Measurements from ENCODE around the gene EI24.

The EI24 gene

GRCh38 chr11:125579811-125580210 is 10.5 kb downstream of the EI24 start:
- DNase-seq (ENCODE audit: low read depth in 3 of 3): no peak

- DNase-seq (ENCODE audit: low read depth in 3 of 3): no peak
Measured at GRCh38 chr11:125583496-125583895, 14.2 kb downstream of the EI24 start.

- DNase-seq (ENCODE audit: low read depth in 3 of 3): no peak
Measured at GRCh38 chr11:125585487-125585886, 16.2 kb downstream of the EI24 start.

GRCh38 chr11:125586623-125587022 is 17.3 kb downstream of the EI24 start:
- DNase-seq (ENCODE audit: low read depth in 3 of 3): no peak

GRCh38 chr11:125587480-125587879 is 18.2 kb downstream of the EI24 start:
- no peak for DNase-seq (ENCODE audit: low read depth in 3 of 3)

- no peak for DNase-seq (ENCODE audit: low read depth in 3 of 3)
Measured at GRCh38 chr11:125588505-125588904, 19.2 kb downstream of the EI24 start.

GRCh38 chr11:125591649-125592304 is 22.5 kb downstream of the EI24 start:
- DNase-seq (ENCODE audit: low read depth in 3 of 3): peak; percentile 3 to 25 (median 9)

- DNase-seq (ENCODE audit: low read depth in 3 of 3): peak; percentile 91 to 97 (median 95)
Measured at GRCh38 chr11:125592305-125593113, 23.2 kb downstream of the EI24 start, which contains the start of gene STT3A. TSS of gene STT3A (plus strand) at chr11:125592852. CDS start at chr11:125595916, 3,064 bp downstream.

GRCh38 chr11:125593114-125593820 is 24.0 kb downstream of the EI24 start:
- no peak for DNase-seq (ENCODE audit: low read depth in 3 of 3)

GRCh38 chr11:125594958-125595357 is 25.7 kb downstream of the EI24 start:
- no peak for DNase-seq (ENCODE audit: low read depth in 3 of 3)

GRCh38 chr11:125600663-125601062 is 31.4 kb downstream of the EI24 start:
- DNase-seq (ENCODE audit: low read depth in 3 of 3): no peak

GRCh38 chr11:125603207-125603606 is 33.9 kb downstream of the EI24 start:
- DNase-seq (ENCODE audit: low read depth in 3 of 3): no peak

GRCh38 chr11:125605417-125605816 is 36.1 kb downstream of the EI24 start:
- DNase-seq (ENCODE audit: low read depth in 3 of 3): no peak

GRCh38 chr11:125609545-125609944 is 40.3 kb downstream of the EI24 start:
- no peak for DNase-seq (ENCODE audit: low read depth in 3 of 3)

- DNase-seq (ENCODE audit: low read depth in 3 of 3): no peak
Measured at GRCh38 chr11:125618383-125618782, 49.1 kb downstream of the EI24 start.

- no peak for DNase-seq (ENCODE audit: low read depth in 3 of 3)
Measured at GRCh38 chr11:125621995-125622394, 52.7 kb downstream of the EI24 start.

GRCh38 chr11:125623064-125623463 is 53.8 kb downstream of the EI24 start:
- DNase-seq (ENCODE audit: low read depth in 3 of 3): no peak

- DNase-seq (ENCODE audit: low read depth in 3 of 3): no peak
Measured at GRCh38 chr11:125624756-125625213, 55.5 kb downstream of the EI24 start, which contains the start of gene CHEK1. TSS of gene CHEK1 (plus strand) at chr11:125625163. CDS start at chr11:125626769, 1,606 bp downstream.

- DNase-seq (ENCODE audit: low read depth in 3 of 3): no peak
Measured at GRCh38 chr11:125625225-125625629, 56.0 kb downstream of the EI24 start.

GRCh38 chr11:125625630-125626287 is 56.5 kb downstream of the EI24 start:
- DNase-seq (ENCODE audit: low read depth in 3 of 3): peak; percentile 68 to 79 (median 76)

GRCh38 chr11:125626288-125626950 is 57.1 kb downstream of the EI24 start:
- no peak for DNase-seq (ENCODE audit: low read depth in 3 of 3)
